IMR-90 (cell line): ENCODE measurements around the gene IFNGR1. TPM values are rescaled to one million over a fixed set of nuclear protein-coding genes. Genes with fewer than 3 reads are reported as not detected.

ENCODE experiments used
- ATAC-seq: fragments of 200-7000 bp; cut with Tn5 transposase; 2 replicates; pipeline ENCODE4 v1.9.1; 2020; ENCODE audit warnings: low read depth, mild to moderate bottlenecking, moderate library complexity
- BruUV-seq: library from RNA; stranded (reverse); fragments of 400-500 nt; replicated peaks from 2 replicates; lab custom pipeline; 2021; lab: Mats Ljungman, UMichigan
- CTCF ChIA-PET: fragments of 300-600 bp; formaldehyde crosslinking; extraction: SDS; loops from one replicate; lab custom pipeline; 2021; ENCODE audit warnings: antibody characterized with exemption; lab: Yijun Ruan, JAX
- POLR2A ChIA-PET: fragments of 300-600 bp; sonication (Branson Sonifier 250); formaldehyde crosslinking; loops from one replicate; lab custom pipeline; 2022; ENCODE audit warnings: antibody characterized with exemption; ENCODE audit not compliant: unreplicated experiment; lab: Charles Lee
- DNase-seq: peaks from one replicate; pipeline ENCODE4 v3.0.0; 2013
- H2AFZ ChIP-seq: replicated peaks from 2 replicates; pipeline ENCODE3; 2013; ENCODE audit warnings: low read length, mild to moderate bottlenecking; ENCODE audit not compliant: poor library complexity
- H2AK5ac ChIP-seq: 2 replicates; pipeline ENCODE4 v1.6.1; 2013; ENCODE audit warnings: low read depth, low read length, inconsistent platforms
- H2AK9ac ChIP-seq: replicated peaks from 2 replicates; pipeline ENCODE3; 2013; ENCODE audit warnings: mild to moderate bottlenecking, low read depth, low read length, moderate library complexity; ENCODE audit not compliant: poor library complexity
- H2BK120ac ChIP-seq: 2 replicates; pipeline ENCODE4 v1.6.1; 2013; ENCODE audit warnings: low read depth, low read length, inconsistent platforms
- H2BK15ac ChIP-seq: 3 replicates; pipeline ENCODE4 v1.6.1; 2013; ENCODE audit warnings: low read depth, low read length, inconsistent platforms
- H2BK20ac ChIP-seq: 2 replicates; pipeline ENCODE4 v1.6.1; 2013; ENCODE audit warnings: low read depth, mild to moderate bottlenecking, inconsistent platforms, low read length, moderate library complexity
- H2BK5ac ChIP-seq: 2 replicates; pipeline ENCODE4 v1.6.1; 2013; ENCODE audit warnings: mild to moderate bottlenecking, low read depth, low read length, inconsistent platforms; ENCODE audit not compliant: poor library complexity, severe bottlenecking
- H3K14ac ChIP-seq: replicated peaks from 2 replicates; pipeline ENCODE4 v1.6.1; 2013; ENCODE audit warnings: low read depth, low read length, inconsistent platforms
- H3K18ac ChIP-seq: 2 replicates; pipeline ENCODE4 v1.6.1; 2013; ENCODE audit warnings: low read depth, low read length, control low read depth
- H3K23ac ChIP-seq: 2 replicates; pipeline ENCODE4 v1.6.1; 2013; ENCODE audit warnings: low read depth, low read length, inconsistent platforms
- H3K27ac ChIP-seq: 2 replicates; pipeline ENCODE4 v1.5.1; 2013; ENCODE audit warnings: mild to moderate bottlenecking, control low read depth, low read length; ENCODE audit not compliant: insufficient read depth
- H3K27me3 ChIP-seq: 2 replicates; pipeline ENCODE4 v1.6.1; 2013; ENCODE audit warnings: low read length; ENCODE audit not compliant: control insufficient read depth, insufficient read depth
- H3K36me3 ChIP-seq: 2 replicates; pipeline ENCODE4 v1.6.1; 2013; ENCODE audit warnings: low read length, mixed read lengths; ENCODE audit not compliant: control insufficient read depth, insufficient read depth
- H3K4ac ChIP-seq: 2 replicates; pipeline ENCODE4 v1.6.1; 2013; ENCODE audit warnings: low read depth, low read length, inconsistent platforms
- H3K4me1 ChIP-seq: 2 replicates; pipeline ENCODE4 v1.6.1; 2013; ENCODE audit warnings: low read length, mixed read lengths; ENCODE audit not compliant: control insufficient read depth, insufficient read depth
- H3K4me2 ChIP-seq: 2 replicates; pipeline ENCODE4 v1.6.1; 2013; ENCODE audit warnings: low read depth, mild to moderate bottlenecking, control low read depth, low read length, moderate library complexity
- H3K4me3 ChIP-seq: 2 replicates; pipeline ENCODE4 v1.5.1; 2013; ENCODE audit warnings: low read depth, mild to moderate bottlenecking, control low read depth, low read length, moderate library complexity; ENCODE audit not compliant: insufficient read depth
- H3K56ac ChIP-seq: 2 replicates; pipeline ENCODE4 v1.6.1; 2013; ENCODE audit warnings: low read length, inconsistent platforms; ENCODE audit not compliant: insufficient read depth; ENCODE audit errors: extremely low read depth
- H3K79me1 ChIP-seq, 2 experiments: 2 replicates each; pipeline ENCODE4 v1.6.1; 2013; ENCODE audit warnings: low read length in 2 of 2, inconsistent platforms in 1 of 2, low read depth in 1 of 2
- H3K9ac ChIP-seq: 2 replicates; pipeline ENCODE4 v1.6.1; 2013; ENCODE audit warnings: low read depth, low read length, control low read depth
- H3K9me1 ChIP-seq: 2 replicates; pipeline ENCODE4 v1.6.1; 2013; ENCODE audit warnings: low read length, inconsistent platforms; ENCODE audit not compliant: insufficient read depth
- H3K9me3 ChIP-seq: 2 replicates; pipeline ENCODE4 v1.6.1; 2013; ENCODE audit warnings: low read length; ENCODE audit not compliant: control insufficient read depth, insufficient read depth
- H4K20me1 ChIP-seq: 2 replicates; pipeline ENCODE4 v1.6.1; 2013; ENCODE audit warnings: low read length, inconsistent platforms; ENCODE audit not compliant: insufficient read depth
- H4K5ac ChIP-seq: 2 replicates; pipeline ENCODE4 v1.6.1; 2013; ENCODE audit warnings: mild to moderate bottlenecking, low read depth, low read length, control low read depth
- H4K8ac ChIP-seq, 2 experiments: 2 replicates each; pipeline ENCODE4 v1.6.1; 2013; ENCODE audit warnings: low read depth in 2 of 2, low read length in 2 of 2, control low read depth in 1 of 2, inconsistent platforms in 1 of 2
- H4K91ac ChIP-seq: 2 replicates; pipeline ENCODE4 v1.6.1; 2013; ENCODE audit warnings: low read depth, low read length, inconsistent platforms; ENCODE audit not compliant: insufficient read depth
- FOS ChIP-seq: fragments of 150-350 bp; IDR thresholded peaks from 2 replicates; pipeline ENCODE4 v1.6.1; 2016; ENCODE audit warnings: low read depth, low read length
- MAFK ChIP-seq: IDR thresholded peaks from 2 replicates; pipeline ENCODE4 v1.6.1; 2012; ENCODE audit warnings: low read depth, low read length, improper control_type of control experiment
- POLR2A ChIP-seq: IDR thresholded peaks from 2 replicates; pipeline ENCODE4 v1.6.1; 2012; ENCODE audit warnings: mild to moderate bottlenecking, low read depth, low read length
- WGBS, 2 experiments: methylation state at CpG; one replicate each; pipeline versions ENCODE4 v1.1.5 to v1.1.7; 2013; ENCODE audit warnings: missing lambda C conversion rate in 2 of 2; ENCODE audit not compliant: insufficient read length in 1 of 2; ENCODE audit errors: extremely low coverage in 2 of 2; 5-methylcytosine and 5-hydroxymethylcytosine counted together
- dilution Hi-C: fragments of 300-500 bp; cut with HindIII; formaldehyde crosslinking; loops from one replicate; pipeline ENCODE4 v1.14.3; 2018; ENCODE audit warnings: low sequenced_read_pairs; ENCODE audit not compliant: unreplicated experiment
- in situ Hi-C: fragments of 300-500 bp; cut with MboI; formaldehyde crosslinking; loops from 3 replicates; pipeline ENCODE4 v1.14.3; 2019; ENCODE audit warnings: low sequenced_read_pairs, inconsistent platforms, mixed read lengths
- intact Hi-C: fragments of 100-400 bp; cut with micrococcal nuclease; formaldehyde crosslinking; loops from 2 replicates; pipeline ENCODE4 v1.10.0; 2022
- polyA plus RNA-seq, 3 experiments: library from polyadenylated mRNA; depleted of rRNA; stranded (reverse); fragments of >200 nt; gene quantifications; 2 replicates each; pipeline ENCODE4 v1.2.3, GENCODE V29; 2012; ENCODE audit warnings: low replicate concordance in 1 of 3
- total RNA-seq: library from RNA; depleted of rRNA; stranded (reverse); fragments of >200 nt; gene quantifications from 2 replicates; pipeline ENCODE4 v1.2.3, GENCODE V29; 2012
- TF ChIP-seq, protein P1 (sequence below): conservative IDR thresholded peaks from 2 replicates; pipeline ENCODE4 v1.5.1; 2012; ENCODE audit warnings: mild to moderate bottlenecking, low read depth, low read length, improper control_type of control experiment

IFNGR1 gene
- total and polyA plus RNA-seq, 2 of the 4 experiments (the other 2 are of a cell fraction) = 19.1 to 25.6 TPM

DNA sequence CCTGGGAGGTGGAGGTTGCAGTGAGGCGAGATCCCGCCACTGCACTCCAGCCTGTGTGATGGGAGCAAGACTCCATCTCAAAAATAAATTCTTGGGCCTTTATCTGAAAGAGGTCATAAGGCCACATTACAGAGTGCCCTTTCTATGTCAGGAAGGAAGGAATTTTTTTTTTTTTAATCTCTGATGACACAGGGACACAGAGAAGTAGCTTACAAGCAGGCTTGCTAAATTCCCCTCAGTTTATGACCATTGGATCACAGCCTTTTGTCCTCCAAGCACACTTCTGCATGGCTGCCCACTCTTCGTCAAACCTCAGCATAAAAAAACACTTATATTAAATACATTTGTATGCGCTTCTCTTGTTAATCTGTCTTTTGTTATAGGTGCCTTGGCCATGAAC is 7.5 kb upstream of the IFNGR1 start:
- TF ChIP-seq FOS = no peak
- TF ChIP-seq, protein P1, sequence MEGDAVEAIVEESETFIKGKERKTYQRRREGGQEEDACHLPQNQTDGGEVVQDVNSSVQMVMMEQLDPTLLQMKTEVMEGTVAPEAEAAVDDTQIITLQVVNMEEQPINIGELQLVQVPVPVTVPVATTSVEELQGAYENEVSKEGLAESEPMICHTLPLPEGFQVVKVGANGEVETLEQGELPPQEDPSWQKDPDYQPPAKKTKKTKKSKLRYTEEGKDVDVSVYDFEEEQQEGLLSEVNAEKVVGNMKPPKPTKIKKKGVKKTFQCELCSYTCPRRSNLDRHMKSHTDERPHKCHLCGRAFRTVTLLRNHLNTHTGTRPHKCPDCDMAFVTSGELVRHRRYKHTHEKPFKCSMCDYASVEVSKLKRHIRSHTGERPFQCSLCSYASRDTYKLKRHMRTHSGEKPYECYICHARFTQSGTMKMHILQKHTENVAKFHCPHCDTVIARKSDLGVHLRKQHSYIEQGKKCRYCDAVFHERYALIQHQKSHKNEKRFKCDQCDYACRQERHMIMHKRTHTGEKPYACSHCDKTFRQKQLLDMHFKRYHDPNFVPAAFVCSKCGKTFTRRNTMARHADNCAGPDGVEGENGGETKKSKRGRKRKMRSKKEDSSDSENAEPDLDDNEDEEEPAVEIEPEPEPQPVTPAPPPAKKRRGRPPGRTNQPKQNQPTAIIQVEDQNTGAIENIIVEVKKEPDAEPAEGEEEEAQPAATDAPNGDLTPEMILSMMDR = no peak
- no peak for TF ChIP-seq POLR2A
- no peak for TF ChIP-seq MAFK
- H3K36me3 ChIP-seq = no peaks in the 10 kb centered on the region
- H3K56ac ChIP-seq = no peak overlapping the region
- no peak overlapping the region for H2AFZ ChIP-seq
- no peak overlapping the region for H4K5ac ChIP-seq
- H2AK9ac ChIP-seq = no peak overlapping the region
- no peak overlapping the region for H2BK5ac ChIP-seq
- H3K27ac ChIP-seq = no peak overlapping the region
- H3K4me1 ChIP-seq = no peaks in the 10 kb centered on the region; the same call in 1 of the 2 replicates
- H3K4me2 ChIP-seq = no peak overlapping the region
- H2BK20ac ChIP-seq = no peak overlapping the region
- H3K9ac ChIP-seq = no peak overlapping the region
- ATAC-seq (no peak), DNase-seq (no peak)
- no peak overlapping the region for H4K91ac ChIP-seq
- H3K4ac ChIP-seq = no peak overlapping the region
- H4K8ac ChIP-seq = no peak overlapping the region
- no peak overlapping the region for H3K4me3 ChIP-seq
- no peak overlapping the region for H2BK15ac ChIP-seq
- ChIA-PET POLR2A (no interaction called here), CTCF (no interaction called here)
- peaks cover 17% of the 10 kb centered on the region for H3K27me3 ChIP-seq
- BruUV-seq = no TSS peak
- intact Hi-C loops = no loop called here
- H3K9me1 ChIP-seq = peaks cover 6% of the 10 kb centered on the region; the same call in 1 of the 2 replicates
- H4K20me1 ChIP-seq = no peaks in the 10 kb centered on the region
- H3K14ac ChIP-seq = no peak overlapping the region
- no peak overlapping the region for H3K18ac ChIP-seq
- no peak overlapping the region for H2BK120ac ChIP-seq
- in situ Hi-C loops = no loop called here
- no CpG with 5 or more reads among the region's 4 CpGs for WGBS, 2 experiments
- H3K23ac ChIP-seq = no peak overlapping the region
- dilution Hi-C loops = no loop called here
- H3K79me1 ChIP-seq = no peaks in the 10 kb centered on the region
- no peak overlapping the region for H2AK5ac ChIP-seq
- H3K9me3 ChIP-seq = no peaks in the 10 kb centered on the region
